Spleen (tissue), 7 donors: ENCODE measurements around the gene PRDM13.

ENCODE experiments used
- POLR2A ChIP-seq, 3 donors: fragments of 450-650 bp; IDR thresholded peaks; one replicate each; pipeline ENCODE4 v1.5.1; 2017; ENCODE audit warnings: antibody characterized with exemption in 3 of 3, mild to moderate bottlenecking in 1 of 3
- POLR2AphosphoS5 ChIP-seq, 3 donors: sonication (generic); formaldehyde crosslinking; IDR thresholded peaks; one replicate each; pipeline ENCODE4 v1.5.1; 2017; ENCODE audit warnings: antibody characterized with exemption in 3 of 3
- TF ChIP-seq, protein P1 (sequence below), 11 experiments: fragments of 200-600 bp in 7 of 11; fragments of 450-650 bp in 4 of 11; sonication (generic) in 4 of 11; IDR thresholded peaks in 8 of 11; conservative IDR thresholded peaks in 3 of 11; 1 replicate in 7 of 11; 2 replicates in 4 of 11; pipeline versions ENCODE4 v1.4.0 to v1.8.0; 2016 to 2021; ENCODE audit warnings: antibody characterized with exemption in 11 of 11, inconsistent platforms in 4 of 11, mild to moderate bottlenecking in 1 of 11
- donor health status: DM: no; HTN: no; CAD: no; lungs with moderate emphysema.
- donor health status: DM: no; HTN: no; CAD: no.
- donor health status: DM: no; HTN: no; CAD: no.

DNA sequence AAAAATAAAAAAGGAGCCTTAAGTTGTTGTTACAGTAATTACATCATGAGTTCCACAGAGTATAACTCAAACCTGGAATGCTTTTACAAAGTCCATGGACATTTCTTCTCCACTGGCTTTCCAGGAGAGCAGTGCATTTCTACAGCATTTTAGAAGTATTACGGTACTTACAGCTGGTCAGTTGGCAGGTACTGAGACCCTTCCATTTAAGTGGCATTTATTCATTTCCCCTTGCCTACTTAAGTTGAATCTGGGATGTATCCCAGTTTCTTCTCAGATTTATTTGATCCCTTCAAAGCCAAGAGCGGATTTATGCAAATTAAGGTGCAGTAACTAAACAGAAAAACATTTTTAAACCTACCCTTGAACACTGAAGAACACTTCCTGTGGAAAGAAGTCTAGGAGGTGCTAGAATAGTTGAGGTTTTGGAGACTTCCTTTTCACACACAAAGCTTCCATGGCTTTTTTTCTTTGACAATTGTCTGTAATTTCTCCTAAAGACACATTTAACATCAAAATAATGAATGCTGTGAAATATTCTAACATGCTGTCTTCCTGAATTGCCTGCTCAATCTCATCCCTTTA lies 3.4 kb downstream of the PRDM13 start:
- TF ChIP-seq, protein P1, sequence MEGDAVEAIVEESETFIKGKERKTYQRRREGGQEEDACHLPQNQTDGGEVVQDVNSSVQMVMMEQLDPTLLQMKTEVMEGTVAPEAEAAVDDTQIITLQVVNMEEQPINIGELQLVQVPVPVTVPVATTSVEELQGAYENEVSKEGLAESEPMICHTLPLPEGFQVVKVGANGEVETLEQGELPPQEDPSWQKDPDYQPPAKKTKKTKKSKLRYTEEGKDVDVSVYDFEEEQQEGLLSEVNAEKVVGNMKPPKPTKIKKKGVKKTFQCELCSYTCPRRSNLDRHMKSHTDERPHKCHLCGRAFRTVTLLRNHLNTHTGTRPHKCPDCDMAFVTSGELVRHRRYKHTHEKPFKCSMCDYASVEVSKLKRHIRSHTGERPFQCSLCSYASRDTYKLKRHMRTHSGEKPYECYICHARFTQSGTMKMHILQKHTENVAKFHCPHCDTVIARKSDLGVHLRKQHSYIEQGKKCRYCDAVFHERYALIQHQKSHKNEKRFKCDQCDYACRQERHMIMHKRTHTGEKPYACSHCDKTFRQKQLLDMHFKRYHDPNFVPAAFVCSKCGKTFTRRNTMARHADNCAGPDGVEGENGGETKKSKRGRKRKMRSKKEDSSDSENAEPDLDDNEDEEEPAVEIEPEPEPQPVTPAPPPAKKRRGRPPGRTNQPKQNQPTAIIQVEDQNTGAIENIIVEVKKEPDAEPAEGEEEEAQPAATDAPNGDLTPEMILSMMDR (IDR thresholded peaks at IDR 0.05 in 8 of 11, conservative IDR thresholded peaks at IDR 0.05 in 3 of 11) = no peak
- TF ChIP-seq POLR2A (IDR thresholded peaks at IDR 0.05) (no peak), POLR2AphosphoS5 (IDR thresholded peaks at IDR 0.05) (no peak)
